NCI-H187 treated with DMSO at 0.1 percent for 48 hours (cell line): ENCODE results near the gene ATXN3L.

Experiments
- DNase-seq: peaks from one replicate; lab custom pipeline; 2025; lab: John Stamatoyannopoulos, UW

Gene ATXN3L

GRCh38 chrX:13319953-13320352 is at the start of gene ATXN3L:
ATXN3L (minus strand) TSS chrX:13320053; CDS start chrX:13319934, 119 bp downstream.
- DNase-seq = no peak

GRCh38 chrX:13369256-13370030 is 49.6 kb upstream of the ATXN3L start:
- no peak for DNase-seq

- no peak for DNase-seq
These were observed 48.1 kb upstream of the ATXN3L start for GRCh38 chrX:13367950-13368349.

DNA sequence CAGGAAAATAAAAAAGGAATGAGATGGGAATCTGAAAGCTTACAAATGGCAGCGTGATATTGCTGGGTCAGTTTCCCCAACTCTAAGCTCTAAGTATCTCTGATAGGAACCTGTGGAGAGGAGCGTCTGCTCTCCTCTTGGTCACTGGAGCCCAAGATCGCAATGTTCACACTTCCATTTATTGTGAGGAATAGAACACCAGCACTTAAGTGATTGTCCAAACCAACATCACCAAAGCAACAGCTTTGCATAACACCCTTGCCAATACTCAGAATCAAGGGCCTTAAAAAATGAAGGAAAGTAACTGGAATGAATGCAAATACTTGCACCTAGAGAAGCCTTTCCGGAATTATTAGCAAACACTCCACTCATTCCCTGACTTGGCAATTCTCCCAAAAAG is 46.8 kb upstream of the ATXN3L start:
- DNase-seq = no peak

GRCh38 chrX:13365161-13365560 is 45.3 kb upstream of the ATXN3L start:
- no peak for DNase-seq

DNA sequence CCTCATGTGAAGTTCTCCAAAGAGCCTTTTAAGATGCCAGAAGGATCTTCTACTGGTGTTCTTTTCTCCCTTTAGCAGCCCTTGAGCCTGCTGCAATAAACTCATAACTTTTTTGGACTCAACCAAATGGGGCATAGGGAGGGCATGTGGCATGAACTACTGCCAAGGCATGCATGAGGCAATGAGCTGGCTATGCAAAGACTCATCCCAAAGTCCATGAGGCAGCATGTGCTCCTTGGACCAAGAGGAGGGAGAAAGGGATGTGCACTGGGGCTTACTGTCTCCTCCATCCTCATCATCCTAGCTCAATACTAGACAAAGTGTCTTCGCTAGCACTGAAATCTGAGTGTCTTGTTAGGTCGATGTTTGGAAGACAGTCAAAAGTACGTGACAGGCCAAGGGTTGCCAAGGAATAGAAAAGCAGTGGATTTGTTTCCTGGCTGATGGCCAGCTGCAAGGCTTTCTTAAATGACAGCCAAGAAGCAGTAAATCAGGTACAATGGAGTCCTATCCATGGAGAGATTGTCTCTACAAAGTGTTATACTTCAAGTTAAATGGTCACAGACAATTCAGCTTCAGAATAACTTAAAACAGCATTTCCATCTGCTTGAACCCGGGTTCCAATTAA is 44.5 kb upstream of the ATXN3L start:
- DNase-seq = no peak

GRCh38 chrX:13360146-13360545 is 40.3 kb upstream of the ATXN3L start:
- DNase-seq = no peak

DNA sequence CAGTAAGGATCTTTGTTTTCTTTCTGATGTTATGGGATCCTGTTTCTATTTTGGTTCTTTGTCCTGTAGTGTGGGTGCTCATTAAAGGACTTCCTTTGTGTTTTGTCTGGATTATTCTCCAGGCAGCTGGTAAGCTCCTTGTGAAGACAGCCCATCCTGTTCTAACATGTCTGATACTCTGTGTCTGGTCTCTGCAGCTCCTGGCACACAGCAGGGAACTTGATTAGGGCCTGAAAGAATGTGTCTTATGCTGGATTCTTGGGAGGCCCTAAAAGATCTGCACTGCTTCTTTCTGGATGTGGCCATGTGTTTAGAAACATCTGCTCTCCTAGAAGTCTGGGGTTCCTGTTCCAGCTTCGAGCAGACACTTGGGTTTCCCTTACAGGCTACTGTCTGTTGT is 38.1 kb upstream of the ATXN3L start:
- DNase-seq = no peak

- DNase-seq = no peak
These were observed 26.8 kb upstream of the ATXN3L start for GRCh38 chrX:13346646-13347045.

GRCh38 chrX:13345438-13345837 is 25.6 kb upstream of the ATXN3L start:
- no peak for DNase-seq

DNA sequence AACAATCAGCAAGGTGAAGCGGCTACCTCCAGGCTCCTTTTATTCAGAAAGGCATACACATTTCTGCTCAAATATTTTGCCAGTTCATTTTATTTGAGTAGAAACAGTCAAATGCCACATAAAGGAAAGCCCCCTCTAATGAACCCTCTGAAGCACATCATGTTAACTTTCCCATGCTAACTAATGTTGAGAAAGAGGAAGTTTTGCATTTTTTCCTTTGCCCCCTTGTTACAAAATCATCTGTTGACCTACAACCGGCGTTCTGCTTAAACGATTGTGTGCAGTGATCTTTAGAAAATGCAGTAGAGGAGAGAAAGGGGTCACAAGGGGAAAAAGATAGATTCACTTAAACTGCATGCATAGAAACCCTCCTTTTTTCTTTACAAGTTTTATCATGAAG is 25.2 kb upstream of the ATXN3L start:
- DNase-seq = no peak

DNA sequence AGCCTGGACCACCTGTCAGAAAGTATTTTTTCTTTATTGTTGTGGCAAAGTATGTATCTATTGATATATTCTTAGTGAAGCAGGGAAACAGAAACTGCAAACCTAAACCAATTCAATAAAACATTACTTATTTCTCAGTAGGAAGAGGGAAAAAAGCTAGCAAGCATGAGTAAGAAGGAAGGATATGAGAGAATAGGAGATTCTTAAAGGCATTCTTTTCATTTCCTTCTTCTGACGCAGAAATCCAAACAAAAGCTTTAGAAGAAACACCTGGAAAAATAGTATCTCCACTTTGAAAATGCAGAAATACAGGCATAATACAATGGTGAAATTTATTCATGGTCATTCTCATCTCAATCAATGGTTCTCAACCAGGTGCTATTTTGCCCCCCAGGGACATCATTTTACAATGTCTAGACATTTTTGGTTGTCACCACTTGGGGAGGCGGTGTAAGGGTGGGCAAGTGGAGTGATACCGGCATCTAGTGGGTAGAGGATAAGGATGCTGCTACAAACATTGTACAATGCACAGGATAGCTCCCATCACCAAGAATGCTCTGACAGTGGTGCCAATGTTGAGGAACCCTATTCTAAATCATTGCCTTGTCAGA is 21.7 kb upstream of the ATXN3L start:
- no peak for DNase-seq

DNA sequence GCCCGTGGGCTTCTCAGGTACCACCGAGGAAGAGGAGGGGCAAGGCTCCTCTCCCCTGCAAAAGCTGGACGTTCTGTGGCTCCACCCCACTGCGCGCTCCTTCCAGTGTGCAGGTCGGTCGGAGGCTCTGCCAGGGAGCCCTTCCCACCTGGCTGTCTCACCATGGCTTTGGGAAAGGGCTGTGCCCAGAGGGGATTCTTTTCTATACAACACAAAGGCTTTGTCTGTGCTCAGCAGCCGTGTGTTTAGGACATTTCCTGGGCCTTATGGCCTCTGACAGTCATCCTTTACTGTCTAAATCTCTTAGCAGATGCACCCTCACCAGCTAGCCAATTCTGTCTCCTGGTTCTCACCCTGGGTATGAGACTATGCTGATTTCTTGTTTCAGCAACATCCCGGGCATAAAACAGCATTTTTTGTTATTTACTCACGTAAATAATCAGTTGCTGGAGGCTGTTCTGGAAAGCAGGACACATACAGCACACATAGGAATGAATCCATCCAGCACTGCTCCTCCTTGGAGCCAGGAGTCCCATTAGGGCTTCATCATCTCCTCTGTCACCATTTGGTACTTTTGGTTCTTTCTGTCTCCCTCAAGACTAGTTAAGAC is 20.4 kb upstream of the ATXN3L start:
- no peak for DNase-seq

- DNase-seq = no peak
These were observed 19.8 kb upstream of the ATXN3L start for GRCh38 chrX:13339607-13340006.

GRCh38 chrX:13338996-13339515 is 19.2 kb upstream of the ATXN3L start:
- DNase-seq = no peak

GRCh38 chrX:13334491-13334890 is 14.6 kb upstream of the ATXN3L start:
- no peak for DNase-seq

GRCh38 chrX:13330446-13330845 is 10.6 kb upstream of the ATXN3L start:
- no peak for DNase-seq

GRCh38 chrX:13327666-13328065 is 7.8 kb upstream of the ATXN3L start:
- DNase-seq = no peak

DNA sequence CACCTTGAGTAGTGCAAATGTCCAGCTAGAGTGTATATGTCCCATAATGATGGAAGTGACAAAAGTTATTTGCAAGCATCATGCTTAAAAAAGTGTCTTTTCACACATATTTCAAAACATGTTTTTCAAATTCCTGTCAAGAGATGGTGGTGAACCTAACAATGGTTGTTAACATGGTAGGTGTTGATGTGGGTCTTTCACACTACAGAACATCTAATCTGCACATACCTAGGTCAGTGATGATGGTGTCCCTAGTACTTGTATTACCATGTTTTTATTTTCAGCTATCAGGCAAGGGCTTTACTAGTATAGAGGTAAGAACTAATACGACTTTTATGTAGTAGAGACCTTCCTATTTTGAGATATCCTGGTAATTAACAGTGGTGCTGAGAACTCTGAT is 3.4 kb upstream of the ATXN3L start:
- no peak for DNase-seq

GRCh38 chrX:13317366-13317765 is 2.5 kb downstream of the ATXN3L start:
- no peak for DNase-seq

GRCh38 chrX:13311560-13311959 is 8.3 kb downstream of the ATXN3L start:
- no peak for DNase-seq

DNA sequence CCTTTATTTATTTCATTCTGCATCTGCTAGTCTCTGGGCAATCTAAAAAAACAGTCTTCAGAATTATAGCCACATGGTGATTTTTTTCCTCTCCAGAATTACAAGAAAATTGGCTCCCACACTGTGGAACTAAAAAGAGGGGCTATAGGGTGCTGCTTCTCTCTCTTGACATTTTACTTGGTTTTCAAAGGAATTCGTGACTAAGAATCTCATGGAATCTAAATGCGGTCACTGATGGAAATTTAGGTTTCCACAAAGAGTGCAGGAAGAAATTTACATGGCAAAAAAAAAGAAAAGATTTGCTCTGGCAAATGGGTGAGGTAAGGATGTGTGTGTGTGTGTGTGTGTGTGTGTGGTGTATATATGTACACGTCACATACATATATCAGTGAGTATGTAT is 10.2 kb downstream of the ATXN3L start:
- no peak for DNase-seq

- DNase-seq = no peak
These were observed 12.8 kb downstream of the ATXN3L start for GRCh38 chrX:13307041-13307440.
